Smooth muscle cell (in vitro differentiated cells): ENCODE results near the gene TRPM6. TPM values are rescaled to one million over a fixed set of nuclear protein-coding genes. Genes with fewer than 3 reads are reported as not detected.
"Not testable (repeated sequence)": the region's sequence is repeated elsewhere in the genome, so short reads cannot be mapped to it uniquely, and the experiment has no call there.

Experiments used
- DNase-seq: peaks from one replicate; lab custom pipeline; 2025; ENCODE audit not compliant: unreplicated experiment; lab: John Stamatoyannopoulos, UW
- H2AFZ ChIP-seq: fragments of 200-600 bp; sonication (generic); 2 replicates; pipeline ENCODE4 v1.6.0; 2016; ENCODE audit warnings: antibody characterized with exemption, low read depth, mild to moderate bottlenecking
- H3F3A ChIP-seq: fragments of 200-600 bp; sonication (generic); 2 replicates; pipeline ENCODE4 v1.6.0; 2017; ENCODE audit warnings: antibody characterized with exemption, low read depth
- H3K27ac ChIP-seq: fragments of 200-600 bp; sonication (generic); 2 replicates; pipeline ENCODE4 v1.5.1; 2016; ENCODE audit warnings: low read depth, mild to moderate bottlenecking
- H3K27me3 ChIP-seq: fragments of 200-600 bp; sonication (generic); 2 replicates; pipeline ENCODE4 v1.6.1; 2016; ENCODE audit warnings: low read depth, mild to moderate bottlenecking
- H3K36me3 ChIP-seq: fragments of 200-600 bp; sonication (generic); 2 replicates; pipeline ENCODE4 v1.5.1; 2016; ENCODE audit warnings: low read depth
- H3K4me1 ChIP-seq: fragments of 200-600 bp; sonication (generic); 2 replicates; pipeline ENCODE4 v1.5.1; 2016; ENCODE audit warnings: low read depth
- H3K4me2 ChIP-seq: fragments of 200-600 bp; sonication (generic); 2 replicates; pipeline ENCODE4 v1.6.0; 2016; ENCODE audit warnings: mild to moderate bottlenecking
- H3K4me3 ChIP-seq: fragments of 200-600 bp; sonication (generic); 2 replicates; pipeline ENCODE4 v1.5.1; 2016; ENCODE audit warnings: mild to moderate bottlenecking
- H3K79me2 ChIP-seq: fragments of 200-600 bp; sonication (generic); 2 replicates; pipeline ENCODE4 v1.6.0; 2016; ENCODE audit warnings: low read depth, mild to moderate bottlenecking
- H3K9ac ChIP-seq: fragments of 200-600 bp; sonication (generic); 2 replicates; pipeline ENCODE4 v1.6.0; 2016; ENCODE audit warnings: low read depth
- H3K9me3 ChIP-seq: fragments of 200-600 bp; sonication (generic); replicated peaks from 2 replicates; pipeline ENCODE4 v1.5.1; 2016; ENCODE audit warnings: low read depth
- H4K20me1 ChIP-seq: fragments of 200-600 bp; sonication (generic); 2 replicates; pipeline ENCODE4 v1.6.0; 2016; ENCODE audit warnings: low read depth
- CTCF ChIP-seq: fragments of 200-600 bp; sonication (generic); IDR thresholded peaks from 2 replicates; pipeline ENCODE4 v1.5.1; 2017; ENCODE audit warnings: borderline replicate concordance, mild to moderate bottlenecking, antibody characterized with exemption; ENCODE audit not compliant: insufficient read depth, poor library complexity, severe bottlenecking
- WGBS: methylation state at CpG from one replicate; pipeline ENCODE4 v1.1.7; 2016; ENCODE audit warnings: low lambda C conversion rate; 5-methylcytosine and 5-hydroxymethylcytosine counted together
- polyA plus RNA-seq: library from polyadenylated mRNA; unstranded; fragments of >200 nt; fragmentation: Nextera tagmentation; extraction: Ambion mirVana; gene quantifications from 2 replicates; pipeline ENCODE4 v1.2.1, GENCODE V29; 2016
- total RNA-seq: library from RNA; depleted of rRNA; stranded (reverse); fragments of >200 nt; gene quantifications from 2 replicates; pipeline ENCODE4 v1.2.3, GENCODE V29; 2014

Gene TRPM6
- total and polyA plus RNA-seq, 2 experiments from 2014 or later, result 0.04 TPM; not detected in 1

- TF ChIP-seq CTCF, result no peak
- Histone ChIP-seq H3K27ac (no peak overlapping the region), H3K36me3 (no peaks in the 10 kb centered on the region), H3K9ac (no peak overlapping the region), H3K4me2 (no peak overlapping the region), H3K4me3 (no peak overlapping the region), H3K27me3 (no peaks in the 10 kb centered on the region), H4K20me1 (no peaks in the 10 kb centered on the region), H3K4me1 (no peaks in the 10 kb centered on the region), H3K79me2 (no peaks in the 10 kb centered on the region), H3K9me3 (no peaks in the 10 kb centered on the region), H2AFZ (no peak overlapping the region), H3F3A (no peaks in the 10 kb centered on the region)
- no peak for DNase-seq
- WGBS, result 85% methylated on average over 6 of the region's 6 CpGs
Observed at GRCh38 chr9:74855072-74855471, 32.6 kb downstream of the TRPM6 start.

DNA sequence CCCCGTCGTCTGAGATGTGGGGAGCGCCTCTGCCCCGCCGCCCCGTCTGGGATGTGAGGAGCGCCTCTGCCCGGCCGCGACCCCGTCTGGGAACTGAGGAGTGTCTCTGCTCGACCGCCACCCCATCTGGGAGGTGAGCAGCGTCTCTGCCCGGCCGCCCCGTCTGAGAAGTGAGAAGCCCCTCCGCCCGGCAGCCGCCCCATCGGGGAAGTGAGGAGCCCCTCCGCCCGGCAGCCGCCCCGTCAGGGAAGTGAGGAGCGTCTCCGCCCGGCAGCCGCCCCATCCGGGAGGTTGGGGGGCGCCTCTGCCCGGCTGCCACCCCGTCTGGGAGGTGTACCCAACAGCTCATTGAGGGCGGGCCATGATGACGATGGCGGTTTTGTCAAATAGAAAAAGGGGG is 34.7 kb downstream of the TRPM6 start:
- not testable (repeated sequence) for H3F3A ChIP-seq, H3K27ac ChIP-seq, H3K9ac ChIP-seq, H3K4me3 ChIP-seq, H3K4me1 ChIP-seq, H2AFZ ChIP-seq, H4K20me1 ChIP-seq, H3K27me3 ChIP-seq, H3K79me2 ChIP-seq, H3K4me2 ChIP-seq, DNase-seq, H3K36me3 ChIP-seq, H3K9me3 ChIP-seq
- WGBS, result 97% methylated on average over 29 of the region's 36 CpGs

DNA sequence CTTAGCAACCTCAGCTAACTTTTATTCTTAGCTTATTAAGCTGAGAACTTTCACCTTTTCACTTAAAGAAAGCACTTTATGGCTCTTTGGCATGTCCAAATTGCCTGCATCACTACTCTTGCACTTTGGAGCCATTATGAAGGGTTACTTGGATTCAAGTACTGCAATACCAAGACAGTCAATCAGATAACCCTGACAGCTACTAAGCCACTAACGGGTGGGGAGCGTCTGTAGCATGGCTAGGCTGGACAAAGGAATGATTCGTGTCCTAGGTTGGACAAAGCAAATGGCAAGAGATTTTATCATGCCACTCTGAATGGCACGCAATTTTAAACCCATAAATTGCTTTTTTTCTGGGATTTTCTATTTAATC is 39.6 kb downstream of the TRPM6 start:
- Histone ChIP-seq H4K20me1 (no peaks in the 10 kb centered on the region), H3F3A (no peaks in the 10 kb centered on the region), H3K27me3 (no peaks in the 10 kb centered on the region), H3K9ac (no peak overlapping the region), H3K27ac (no peak overlapping the region), H3K4me3 (no peak overlapping the region), H3K4me2 (no peak overlapping the region), H3K4me1 (no peaks in the 10 kb centered on the region), H3K36me3 (no peaks in the 10 kb centered on the region), H3K9me3 (no peaks in the 10 kb centered on the region), H2AFZ (no peak overlapping the region), H3K79me2 (no peaks in the 10 kb centered on the region)
- no peak for TF ChIP-seq CTCF
- 17% methylated on average over 4 of the region's 4 CpGs for WGBS
- DNase-seq, result no peak

- TF ChIP-seq CTCF, result no peak
- no peaks in the 10 kb centered on the region for H3K36me3 ChIP-seq
- H3K79me2 ChIP-seq, result no peaks in the 10 kb centered on the region
- H3K4me1 ChIP-seq, result no peaks in the 10 kb centered on the region
- H3K4me3 ChIP-seq, result no peak overlapping the region
- 77% methylated on average over 5 of the region's 5 CpGs for WGBS
- H2AFZ ChIP-seq, result no peak overlapping the region
- H3K9ac ChIP-seq, result no peak overlapping the region
- H4K20me1 ChIP-seq, result no peaks in the 10 kb centered on the region
- H3K4me2 ChIP-seq, result no peak overlapping the region
- no peak for DNase-seq
- no peak overlapping the region for H3K27ac ChIP-seq
- no peaks in the 10 kb centered on the region for H3K27me3 ChIP-seq
- H3F3A ChIP-seq, result no peaks in the 10 kb centered on the region
- H3K9me3 ChIP-seq, result no peaks in the 10 kb centered on the region
Observed at GRCh38 chr9:74847478-74848152, 40.1 kb downstream of the TRPM6 start.
